ENCODE results near the gene LRRC75A.

DNA sequence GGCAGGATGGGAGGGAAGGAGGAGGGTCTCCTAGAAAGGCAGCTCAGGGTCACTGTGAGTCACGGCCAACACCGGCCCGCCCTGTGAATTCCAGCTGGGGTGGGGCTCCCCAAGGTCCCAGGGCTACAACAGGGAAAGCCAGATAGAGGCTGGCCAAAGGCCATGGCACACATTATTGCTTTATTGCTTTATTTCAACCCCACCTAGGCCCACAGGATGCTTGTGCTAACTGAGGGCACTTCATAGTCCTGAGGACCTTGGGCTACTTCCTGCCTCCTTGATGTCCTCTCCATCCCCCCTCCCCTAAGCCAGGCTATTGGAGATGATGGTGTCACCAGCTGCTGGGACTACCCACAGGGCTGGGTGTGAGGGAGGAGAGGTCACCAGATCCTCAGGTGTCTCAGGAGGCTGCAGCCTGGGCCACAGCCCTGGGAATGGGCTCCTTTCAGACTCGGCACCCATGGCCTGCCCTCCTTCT lies 26.1 kb downstream of the LRRC75A start:
- TF ChIP-seq, protein P1, sequence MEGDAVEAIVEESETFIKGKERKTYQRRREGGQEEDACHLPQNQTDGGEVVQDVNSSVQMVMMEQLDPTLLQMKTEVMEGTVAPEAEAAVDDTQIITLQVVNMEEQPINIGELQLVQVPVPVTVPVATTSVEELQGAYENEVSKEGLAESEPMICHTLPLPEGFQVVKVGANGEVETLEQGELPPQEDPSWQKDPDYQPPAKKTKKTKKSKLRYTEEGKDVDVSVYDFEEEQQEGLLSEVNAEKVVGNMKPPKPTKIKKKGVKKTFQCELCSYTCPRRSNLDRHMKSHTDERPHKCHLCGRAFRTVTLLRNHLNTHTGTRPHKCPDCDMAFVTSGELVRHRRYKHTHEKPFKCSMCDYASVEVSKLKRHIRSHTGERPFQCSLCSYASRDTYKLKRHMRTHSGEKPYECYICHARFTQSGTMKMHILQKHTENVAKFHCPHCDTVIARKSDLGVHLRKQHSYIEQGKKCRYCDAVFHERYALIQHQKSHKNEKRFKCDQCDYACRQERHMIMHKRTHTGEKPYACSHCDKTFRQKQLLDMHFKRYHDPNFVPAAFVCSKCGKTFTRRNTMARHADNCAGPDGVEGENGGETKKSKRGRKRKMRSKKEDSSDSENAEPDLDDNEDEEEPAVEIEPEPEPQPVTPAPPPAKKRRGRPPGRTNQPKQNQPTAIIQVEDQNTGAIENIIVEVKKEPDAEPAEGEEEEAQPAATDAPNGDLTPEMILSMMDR (IDR thresholded peaks at IDR 0.05), result no peak
- TF ChIP-seq POLR2A (IDR thresholded peaks at IDR 0.05; ENCODE audit: low read length) (no peak), KDM1A (IDR thresholded peaks at IDR 0.05; ENCODE audit: low read depth) (no peak), JUNB (IDR thresholded peaks at IDR 0.05) (no peak), RFX5 (IDR thresholded peaks at IDR 0.05) (no peak), RCOR1 (IDR thresholded peaks at IDR 0.05; ENCODE audit: low read depth, low read length) (no peak), CBX2 (IDR thresholded peaks at IDR 0.05; ENCODE audit: borderline replicate concordance, low read depth) (no peak), CHD2 (IDR thresholded peaks at IDR 0.05; ENCODE audit: low read length, partially characterized antibody) (no peak), NPAS2 (CRISPR knock-in tag; IDR thresholded peaks at IDR 0.05; ENCODE audit: borderline replicate concordance) (no peak), JUN (IDR thresholded peaks at IDR 0.05) (no peak)
- TF ChIP-seq, protein P2, sequence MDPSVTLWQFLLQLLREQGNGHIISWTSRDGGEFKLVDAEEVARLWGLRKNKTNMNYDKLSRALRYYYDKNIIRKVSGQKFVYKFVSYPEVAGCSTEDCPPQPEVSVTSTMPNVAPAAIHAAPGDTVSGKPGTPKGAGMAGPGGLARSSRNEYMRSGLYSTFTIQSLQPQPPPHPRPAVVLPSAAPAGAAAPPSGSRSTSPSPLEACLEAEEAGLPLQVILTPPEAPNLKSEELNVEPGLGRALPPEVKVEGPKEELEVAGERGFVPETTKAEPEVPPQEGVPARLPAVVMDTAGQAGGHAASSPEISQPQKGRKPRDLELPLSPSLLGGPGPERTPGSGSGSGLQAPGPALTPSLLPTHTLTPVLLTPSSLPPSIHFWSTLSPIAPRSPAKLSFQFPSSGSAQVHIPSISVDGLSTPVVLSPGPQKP (IDR thresholded peaks at IDR 0.05; ENCODE audit: low read depth, low read length), result no peak
- TF ChIP-seq, protein P3, sequence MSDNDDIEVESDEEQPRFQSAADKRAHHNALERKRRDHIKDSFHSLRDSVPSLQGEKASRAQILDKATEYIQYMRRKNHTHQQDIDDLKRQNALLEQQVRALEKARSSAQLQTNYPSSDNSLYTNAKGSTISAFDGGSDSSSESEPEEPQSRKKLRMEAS (IDR thresholded peaks at IDR 0.05), result no peak
- TF ChIP-seq, protein P4, sequence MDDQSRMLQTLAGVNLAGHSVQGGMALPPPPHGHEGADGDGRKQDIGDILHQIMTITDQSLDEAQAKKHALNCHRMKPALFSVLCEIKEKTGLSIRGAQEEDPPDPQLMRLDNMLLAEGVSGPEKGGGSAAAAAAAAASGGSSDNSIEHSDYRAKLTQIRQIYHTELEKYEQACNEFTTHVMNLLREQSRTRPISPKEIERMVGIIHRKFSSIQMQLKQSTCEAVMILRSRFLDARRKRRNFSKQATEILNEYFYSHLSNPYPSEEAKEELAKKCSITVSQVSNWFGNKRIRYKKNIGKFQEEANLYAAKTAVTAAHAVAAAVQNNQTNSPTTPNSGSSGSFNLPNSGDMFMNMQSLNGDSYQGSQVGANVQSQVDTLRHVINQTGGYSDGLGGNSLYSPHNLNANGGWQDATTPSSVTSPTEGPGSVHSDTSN (IDR thresholded peaks at IDR 0.05), result no peak
- TF ChIP-seq, protein P5, sequence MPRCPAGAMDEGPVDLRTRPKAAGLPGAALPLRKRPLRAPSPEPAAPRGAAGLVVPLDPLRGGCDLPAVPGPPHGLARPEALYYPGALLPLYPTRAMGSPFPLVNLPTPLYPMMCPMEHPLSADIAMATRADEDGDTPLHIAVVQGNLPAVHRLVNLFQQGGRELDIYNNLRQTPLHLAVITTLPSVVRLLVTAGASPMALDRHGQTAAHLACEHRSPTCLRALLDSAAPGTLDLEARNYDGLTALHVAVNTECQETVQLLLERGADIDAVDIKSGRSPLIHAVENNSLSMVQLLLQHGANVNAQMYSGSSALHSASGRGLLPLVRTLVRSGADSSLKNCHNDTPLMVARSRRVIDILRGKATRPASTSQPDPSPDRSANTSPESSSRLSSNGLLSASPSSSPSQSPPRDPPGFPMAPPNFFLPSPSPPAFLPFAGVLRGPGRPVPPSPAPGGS (IDR thresholded peaks at IDR 0.05), result no peak

All from A549 (cell line).